HEK293 (cell line): Measurements from ENCODE around the gene PDYN.

ENCODE experiments used
- CTCF ChIP-seq: fragments of 450-650 bp; formaldehyde crosslinking; IDR thresholded peaks from 2 replicates; pipeline ENCODE4 v1.5.1; 2016; ENCODE audit warnings: missing biosample characterization, missing genetic modification characterization
- REST ChIP-seq: fragments of 450-650 bp; formaldehyde crosslinking; IDR thresholded peaks from 2 replicates; pipeline ENCODE4 v1.5.1; 2016; ENCODE audit warnings: missing biosample characterization, missing genetic modification characterization
- TCF7L2 ChIP-seq: IDR thresholded peaks from 2 replicates; pipeline ENCODE4 v1.6.1; 2011; ENCODE audit warnings: low read depth, mild to moderate bottlenecking, inconsistent platforms, low read length, moderate library complexity, borderline replicate concordance
- TRIM28 ChIP-seq: IDR thresholded peaks from 2 replicates; pipeline ENCODE4 v1.6.1; 2011; ENCODE audit warnings: low read length, control low read depth, borderline replicate concordance
- YY1 ChIP-seq: fragments of 450-650 bp; formaldehyde crosslinking; IDR thresholded peaks from 2 replicates; pipeline ENCODE4 v1.5.1; 2018; ENCODE audit warnings: missing biosample characterization, missing genetic modification characterization
- ZNF112 ChIP-seq: fragments of 450-650 bp; formaldehyde crosslinking; IDR thresholded peaks from 2 replicates; pipeline ENCODE4 v1.5.0; 2017; ENCODE audit warnings: missing biosample characterization, missing genetic modification characterization
- ZNF157 ChIP-seq: fragments of 450-650 bp; formaldehyde crosslinking; IDR thresholded peaks from 2 replicates; pipeline ENCODE4 v1.5.1; 2016; ENCODE audit warnings: missing biosample characterization, missing genetic modification characterization
- ZNF274 ChIP-seq, 2 experiments: fragments of 200-500 bp in 1 of 2; fragments of 450-650 bp in 1 of 2; sonication (Bioruptor generic) in 1 of 2; formaldehyde crosslinking in 1 of 2; IDR thresholded peaks; 2 replicates each; pipeline versions ENCODE4 v1.5.1 to v1.6.1; 2014 to 2016; ENCODE audit warnings: borderline replicate concordance in 1 of 2, inconsistent platforms in 1 of 2, low read length in 1 of 2, missing biosample characterization in 1 of 2, missing genetic modification characterization in 1 of 2
- ZNF280D ChIP-seq: fragments of 450-650 bp; formaldehyde crosslinking; IDR thresholded peaks from 2 replicates; pipeline ENCODE4 v1.5.1; 2016; ENCODE audit warnings: missing biosample characterization, missing genetic modification characterization
- ZNF501 ChIP-seq: fragments of 450-650 bp; formaldehyde crosslinking; IDR thresholded peaks from 2 replicates; pipeline ENCODE4 v1.5.1; 2016; ENCODE audit warnings: missing biosample characterization, missing genetic modification characterization

- TF ChIP-seq TRIM28 (no peak), CTCF (tag by site-specific recombination) (no peak), TCF7L2 (no peak), ZNF112 (no peak), ZNF501 (tag by site-specific recombination) (no peak), ZNF274 (IDR thresholded peaks at IDR 0.05; ENCODE audit: low read length) (no peak), ZNF274 (tag by site-specific recombination; IDR thresholded peaks at IDR 0.05; ENCODE audit: borderline replicate concordance) (no peak), ZNF157 (tag by site-specific recombination) (no peak), ZNF280D (tag by site-specific recombination) (no peak), REST (tag by site-specific recombination) (no peak), YY1 (no peak)
Observed at GRCh38 chr20:1964659-1965405, 29.0 kb downstream of the PDYN start.
